ENCODE measurements around the gene CDH23. TPM values are rescaled to one million over a fixed set of nuclear protein-coding genes. Genes with fewer than 3 reads are reported as not detected.

CDH23 gene
- 0.17 and 0.29 TPM in 2 replicates for total RNA-seq

DNA sequence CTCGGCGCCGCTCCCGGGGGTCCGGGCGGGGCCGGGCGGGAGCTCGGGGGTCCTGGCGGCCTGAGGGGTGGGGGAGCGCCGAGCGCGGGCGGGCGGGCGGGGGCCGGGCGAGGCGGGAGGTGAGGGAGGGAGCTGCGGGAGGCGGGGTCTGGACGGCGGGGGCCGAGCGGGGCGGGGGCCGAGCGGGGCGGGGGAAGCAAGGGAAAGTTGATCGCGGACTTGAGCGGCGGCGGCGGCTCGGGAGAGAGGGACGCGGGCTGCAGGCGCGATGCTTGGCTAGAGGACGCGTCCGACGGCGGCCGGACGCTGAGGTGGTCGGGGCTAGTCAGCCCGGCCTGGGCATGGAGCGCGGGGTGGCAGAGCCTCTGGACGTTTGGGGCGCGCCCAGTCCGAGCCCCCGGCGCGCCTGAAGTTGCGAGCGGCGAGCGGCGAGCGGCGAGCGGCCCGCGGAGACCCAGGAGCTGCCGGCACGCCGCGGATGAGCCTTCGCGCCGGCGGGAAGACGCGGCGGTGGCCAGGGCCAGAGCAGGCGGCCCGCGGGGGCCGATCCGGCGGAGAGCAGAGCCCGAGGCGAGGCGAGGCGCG, at the start of gene CDH23:
Gene CDH23 (plus strand): TSS at position 210 of the 585 bp plus-strand sequence. CDS start 42,912 bp downstream, outside the sequence.

GRCh38 chr10:71719464-71720201, 322.9 kb downstream of the CDH23 start, which contains the start of gene C10orf105:
Gene C10orf105, minus strand, starts transcription at chr10:71719778. Its CDS starts 3,441 bp downstream, at chr10:71716337.

DNA sequence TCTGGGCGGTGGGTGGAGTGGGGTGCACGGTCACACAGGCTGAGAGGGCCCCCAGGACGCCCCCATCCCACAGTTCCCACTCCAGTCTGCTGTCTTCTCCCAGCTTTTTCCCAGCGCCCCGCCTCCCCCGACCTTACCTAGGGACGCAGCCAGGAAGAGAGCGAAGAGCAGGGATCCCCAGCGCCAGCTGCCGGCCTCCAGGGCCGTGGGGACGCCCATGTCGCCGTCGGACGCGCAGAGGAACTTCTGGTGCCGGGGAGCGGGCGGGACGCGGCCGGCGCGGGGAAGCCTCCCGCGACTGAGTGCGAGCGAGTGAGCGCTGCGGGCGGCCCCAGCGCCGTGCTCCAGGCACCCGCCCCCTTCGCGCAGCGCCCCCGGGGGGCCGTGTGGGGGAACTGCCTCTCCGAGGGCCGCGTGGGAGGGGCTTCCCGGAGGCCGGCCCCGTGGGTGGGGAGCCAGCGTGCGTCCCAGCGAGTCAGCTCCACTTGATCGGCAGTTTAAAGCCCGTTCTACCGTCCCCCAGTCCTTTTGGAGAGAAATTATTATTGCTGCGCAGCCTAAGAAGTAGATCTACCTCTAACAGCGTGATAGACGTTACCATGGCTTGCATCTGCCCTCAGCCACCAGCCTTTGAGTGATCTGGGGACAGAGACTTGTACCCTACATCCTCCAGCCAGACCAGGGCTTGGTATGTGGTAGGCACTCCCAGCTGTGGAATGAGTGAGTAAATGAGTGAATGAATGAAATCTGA, 376.7 kb downstream of the CDH23 start, which contains the start of gene VSIR:
Gene VSIR (minus strand): TSS at position 300 of the 751 bp plus-strand sequence. CDS start 81 bp downstream, at position 219.

DNA sequence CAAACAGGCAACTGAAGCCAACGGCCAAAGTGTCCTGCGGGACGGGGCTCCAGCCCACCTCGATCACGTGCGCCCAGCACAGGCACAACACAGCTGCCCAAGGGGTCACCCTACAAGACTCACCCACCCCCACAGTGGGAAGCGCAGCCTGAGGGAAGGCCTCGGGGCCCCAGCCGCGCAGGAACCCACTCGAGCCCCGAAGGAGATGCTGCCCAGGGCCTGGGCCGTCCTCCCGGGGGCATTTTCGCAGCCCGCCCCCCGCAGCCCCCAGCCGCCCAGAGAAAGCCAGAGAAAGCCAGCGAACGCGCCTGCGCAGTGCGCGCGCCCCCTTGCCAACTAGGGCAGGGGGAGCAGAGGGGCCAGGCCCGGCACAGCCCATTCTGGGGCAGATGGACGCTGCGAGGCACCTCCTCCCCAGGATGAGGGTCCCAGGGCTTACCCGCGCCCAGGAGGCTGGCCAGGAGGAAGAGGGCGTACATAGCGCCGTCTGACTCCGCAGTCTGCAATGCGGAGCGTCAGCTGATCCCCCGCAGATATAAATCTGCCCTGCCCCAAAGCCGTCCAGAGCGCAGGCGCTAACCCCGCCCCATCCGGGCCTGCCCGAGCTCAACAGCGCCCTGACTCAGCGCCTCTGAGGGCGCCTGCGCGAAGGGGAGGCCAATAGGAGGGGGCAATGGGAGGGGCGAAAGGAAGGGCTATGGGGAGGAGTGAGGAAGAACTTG, 454.2 kb downstream of the CDH23 start, which contains the start of gene PSAP:
Gene PSAP (minus strand): TSS at position 509 of the 722 bp plus-strand sequence. CDS start 30 bp downstream, at position 479.

Other genes starting within 250 kb of the CDH23 start
- 12.9 and 34.2 TPM in 2 replicates for gene UNC5B, start 184.3 kb upstream of the CDH23 start, total RNA-seq
- gene SLC29A3, start 77.7 kb upstream of the CDH23 start, total RNA-seq = 0.58 and 1.8 TPM in 2 replicates

Measured in smooth muscle cell of trachea (primary cell).